Measurements from ENCODE around the gene CREG2. TPM values are rescaled to one million over a fixed set of nuclear protein-coding genes. Genes with fewer than 3 reads are reported as not detected.

The CREG2 gene
- polyA plus RNA-seq, 4 donors, result under 0.01 to 6.8 (median 0.24) TPM; not detected in 1

DNA sequence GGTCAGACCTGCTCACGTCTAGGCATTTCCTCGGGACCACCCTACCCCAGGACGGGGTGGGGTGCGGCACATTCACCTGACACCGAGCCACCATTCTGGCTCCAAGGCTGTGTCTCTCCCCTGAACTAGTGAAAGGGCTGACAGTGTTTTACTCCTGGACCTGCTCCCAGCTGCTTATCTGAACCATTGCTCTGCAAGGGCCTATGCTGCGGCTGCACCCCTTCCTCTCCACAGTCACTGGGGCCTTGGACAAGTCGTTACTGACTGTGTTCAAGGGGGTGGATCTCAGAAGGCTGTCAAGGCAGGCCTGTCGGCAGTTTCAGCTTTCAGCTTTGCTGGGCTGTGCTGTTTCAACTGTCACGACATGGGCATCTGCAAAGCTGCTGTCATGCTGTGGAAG lies 11.7 kb downstream of the CREG2 start:
- WGBS, 3 donors, result 72 to 75% (median 74%) methylated on average over 9 of the region's 9 CpGs
- no peak overlapping the region for H3K4me3 ChIP-seq (ENCODE audit: low read depth in 1 of 3, low read length in 3 of 3)
- no peak for DNase-seq
- no peaks in the 10 kb centered on the region for H3K36me3 ChIP-seq (ENCODE audit: control insufficient read depth in 3 of 3, insufficient read depth in 2 of 3, low read depth in 1 of 3, low read length in 3 of 3)
- no peaks in the 10 kb centered on the region for H3K4me1 ChIP-seq (ENCODE audit: control insufficient read depth in 3 of 3, insufficient read depth in 2 of 3, low read depth in 1 of 3, low read length in 2 of 3)
- FAIRE-seq, result no peak
- H3K9me3 ChIP-seq (ENCODE audit: control insufficient read depth in 2 of 2, insufficient read depth in 1 of 2, low read depth in 1 of 2, low read length in 1 of 2), result no peaks in the 10 kb centered on the region
- peaks cover 0 to 2% (median 0%) of the 10 kb centered on the region in 3 donors for H3K27me3 ChIP-seq (ENCODE audit: control insufficient read depth in 3 of 3, insufficient read depth in 3 of 3, low read length in 3 of 3)
- H3K27ac ChIP-seq (ENCODE audit: low read depth in 1 of 3, low read length in 2 of 3), result no peak overlapping the region

DNA sequence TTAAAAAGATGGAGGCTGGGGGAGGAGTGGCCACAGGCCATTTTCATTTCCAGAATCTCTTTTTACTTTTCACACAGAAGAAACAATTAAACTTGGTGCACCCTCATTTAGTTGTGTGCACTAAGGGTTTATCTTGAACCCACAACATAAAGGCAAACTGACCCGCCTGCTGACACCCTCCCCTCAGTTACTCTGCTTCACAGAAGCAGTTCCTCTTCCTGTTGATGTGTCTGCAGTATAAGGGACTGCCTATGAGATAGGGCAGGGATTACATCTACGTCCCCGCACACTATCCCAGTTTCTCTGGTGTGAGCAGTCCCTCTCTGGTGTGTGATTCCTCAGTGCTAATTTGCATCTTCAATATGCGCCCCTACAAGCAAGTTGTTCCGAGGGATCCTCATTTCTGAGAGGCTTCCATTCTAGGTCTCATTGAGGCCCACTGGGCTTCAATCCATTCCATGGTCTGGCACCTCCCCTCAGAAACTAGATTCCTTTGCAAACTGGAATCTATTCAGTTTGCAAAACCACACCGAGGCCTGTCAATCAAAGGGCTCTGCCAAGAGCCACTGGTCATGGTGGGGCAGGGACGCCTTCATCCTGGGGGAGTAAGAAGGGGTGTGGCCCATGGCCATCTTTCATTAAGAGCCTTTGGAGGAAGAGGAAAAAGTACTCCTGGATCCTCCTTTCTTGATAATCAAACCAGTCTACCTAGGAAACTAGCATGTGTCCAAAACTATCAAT lies 12.3 kb downstream of the CREG2 start:
- Histone ChIP-seq H3K27ac (ENCODE audit: low read depth in 1 of 3, low read length in 2 of 3) (no peak overlapping the region), H3K9me3 (ENCODE audit: control insufficient read depth in 2 of 2, insufficient read depth in 1 of 2, low read depth in 1 of 2, low read length in 1 of 2) (no peaks in the 10 kb centered on the region), H3K4me3 (ENCODE audit: low read depth in 1 of 3, low read length in 3 of 3) (no peak overlapping the region), H3K27me3 (ENCODE audit: control insufficient read depth in 3 of 3, insufficient read depth in 3 of 3, low read length in 3 of 3) (peaks cover 0 to under 1% (median 0%) of the 10 kb centered on the region in 3 donors), H3K36me3 (ENCODE audit: control insufficient read depth in 3 of 3, insufficient read depth in 2 of 3, low read depth in 1 of 3, low read length in 3 of 3) (no peaks in the 10 kb centered on the region), H3K4me1 (ENCODE audit: control insufficient read depth in 3 of 3, insufficient read depth in 2 of 3, low read depth in 1 of 3, low read length in 2 of 3) (no peaks in the 10 kb centered on the region)
- DNase-seq (no peak), FAIRE-seq (no peak)
- WGBS, 3 donors, result 86 to 90% (median 89%) methylated on average over 7 of the region's 7 CpGs

DNA sequence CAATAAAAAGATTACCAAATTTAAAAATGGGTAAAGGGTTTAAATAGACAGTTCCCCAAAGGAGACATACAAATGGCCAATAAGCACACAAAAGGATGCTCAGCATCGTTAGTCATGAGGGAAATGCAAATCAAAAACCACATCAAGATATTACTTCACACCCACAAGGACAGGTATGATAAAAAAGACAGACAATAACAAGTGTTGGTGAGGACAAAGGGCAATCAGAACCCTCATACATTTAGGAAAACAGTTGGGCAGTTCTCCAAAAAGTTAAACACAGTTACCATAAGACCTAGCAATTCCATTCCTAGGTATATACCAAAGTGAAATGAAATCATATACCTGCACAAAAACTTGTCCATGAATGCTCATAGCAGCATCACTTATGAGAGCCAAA lies 14.5 kb downstream of the CREG2 start:
- WGBS, 3 donors, result 41 to 66% (median 56%) methylated on average over 1 of the region's 1 CpG
- Histone ChIP-seq H3K9me3 (ENCODE audit: control insufficient read depth in 2 of 2, insufficient read depth in 1 of 2, low read depth in 1 of 2, low read length in 1 of 2) (no peaks in the 10 kb centered on the region), H3K4me3 (ENCODE audit: low read depth in 1 of 3, low read length in 3 of 3) (no peak overlapping the region), H3K36me3 (ENCODE audit: control insufficient read depth in 3 of 3, insufficient read depth in 2 of 3, low read depth in 1 of 3, low read length in 3 of 3) (no peaks in the 10 kb centered on the region), H3K27me3 (ENCODE audit: control insufficient read depth in 3 of 3, insufficient read depth in 3 of 3, low read length in 3 of 3) (no peaks in the 10 kb centered on the region), H3K27ac (ENCODE audit: low read depth in 1 of 3, low read length in 2 of 3) (no peak overlapping the region), H3K4me1 (ENCODE audit: control insufficient read depth in 3 of 3, insufficient read depth in 2 of 3, low read depth in 1 of 3, low read length in 2 of 3) (no peaks in the 10 kb centered on the region)
- FAIRE-seq, result no peak
- no peak for DNase-seq

DNA sequence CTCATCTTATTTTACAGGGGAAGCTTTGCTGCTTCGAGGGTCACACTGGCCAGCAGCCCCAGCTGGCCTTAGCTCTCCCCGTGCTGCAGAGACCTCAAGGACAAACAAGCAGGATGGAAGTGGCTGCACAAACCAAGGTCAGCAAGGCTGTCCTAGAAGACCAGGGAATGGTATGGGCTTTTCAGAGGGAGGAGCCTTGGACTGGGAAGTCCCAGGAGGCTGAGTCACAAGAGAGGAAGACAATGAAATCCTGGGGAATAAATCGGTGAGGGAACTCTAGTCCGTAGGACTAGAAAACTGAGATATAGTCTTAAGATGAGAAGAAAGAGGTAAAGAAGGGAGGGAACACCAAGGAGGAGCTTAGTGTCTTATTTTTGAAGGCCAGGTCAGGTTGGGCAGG lies 15.7 kb downstream of the CREG2 start:
- Histone ChIP-seq H3K36me3 (ENCODE audit: control insufficient read depth in 3 of 3, insufficient read depth in 2 of 3, low read depth in 1 of 3, low read length in 3 of 3) (no peaks in the 10 kb centered on the region), H3K9me3 (ENCODE audit: control insufficient read depth in 2 of 2, insufficient read depth in 1 of 2, low read depth in 1 of 2, low read length in 1 of 2) (no peaks in the 10 kb centered on the region), H3K4me1 (ENCODE audit: control insufficient read depth in 3 of 3, insufficient read depth in 2 of 3, low read depth in 1 of 3, low read length in 2 of 3) (no peaks in the 10 kb centered on the region), H3K27ac (ENCODE audit: low read depth in 1 of 3, low read length in 2 of 3) (no peak overlapping the region), H3K4me3 (ENCODE audit: low read depth in 1 of 3, low read length in 3 of 3) (no peak overlapping the region), H3K27me3 (ENCODE audit: control insufficient read depth in 3 of 3, insufficient read depth in 3 of 3, low read length in 3 of 3) (no peaks in the 10 kb centered on the region)
- DNase-seq (no peak), FAIRE-seq (no peak)
- WGBS, 3 donors, result 71 to 81% (median 75%) methylated on average over 4 of the region's 4 CpGs

DNA sequence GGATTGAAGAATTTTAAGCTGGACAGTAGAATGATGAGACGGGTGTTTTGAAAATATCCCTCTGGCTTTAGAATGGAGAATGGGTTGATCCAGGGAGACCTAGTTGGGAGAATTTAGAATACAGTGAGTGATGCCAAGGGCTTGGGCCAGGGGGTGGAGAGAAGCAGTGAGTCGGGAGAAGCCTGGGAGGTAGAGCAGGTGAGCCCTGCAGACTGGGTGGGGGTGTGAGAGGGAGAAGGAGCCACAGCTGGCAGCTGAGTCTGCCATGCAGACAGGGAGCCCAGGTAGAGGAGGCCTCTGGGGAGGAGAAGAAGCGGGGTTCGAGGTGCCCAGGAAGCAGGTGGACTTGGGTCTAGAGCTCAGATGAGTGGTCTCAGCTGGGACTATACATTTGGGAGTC lies 18.2 kb downstream of the CREG2 start:
- DNase-seq (no peak), FAIRE-seq (no peak)
- H3K4me3 ChIP-seq (ENCODE audit: low read depth in 1 of 3, low read length in 3 of 3), result no peak overlapping the region
- no peaks in the 10 kb centered on the region for H3K36me3 ChIP-seq (ENCODE audit: control insufficient read depth in 3 of 3, insufficient read depth in 2 of 3, low read depth in 1 of 3, low read length in 3 of 3)
- H3K27me3 ChIP-seq (ENCODE audit: control insufficient read depth in 3 of 3, insufficient read depth in 3 of 3, low read length in 3 of 3), result no peaks in the 10 kb centered on the region
- no peak overlapping the region for H3K27ac ChIP-seq (ENCODE audit: low read depth in 1 of 3, low read length in 2 of 3)
- H3K4me1 ChIP-seq (ENCODE audit: control insufficient read depth in 3 of 3, insufficient read depth in 2 of 3, low read depth in 1 of 3, low read length in 2 of 3), result no peaks in the 10 kb centered on the region
- WGBS, 3 donors, result 80 to 98% (median 86%) methylated on average over 4 of the region's 4 CpGs
- H3K9me3 ChIP-seq (ENCODE audit: control insufficient read depth in 2 of 2, insufficient read depth in 1 of 2, low read depth in 1 of 2, low read length in 1 of 2), result no peaks in the 10 kb centered on the region

DNA sequence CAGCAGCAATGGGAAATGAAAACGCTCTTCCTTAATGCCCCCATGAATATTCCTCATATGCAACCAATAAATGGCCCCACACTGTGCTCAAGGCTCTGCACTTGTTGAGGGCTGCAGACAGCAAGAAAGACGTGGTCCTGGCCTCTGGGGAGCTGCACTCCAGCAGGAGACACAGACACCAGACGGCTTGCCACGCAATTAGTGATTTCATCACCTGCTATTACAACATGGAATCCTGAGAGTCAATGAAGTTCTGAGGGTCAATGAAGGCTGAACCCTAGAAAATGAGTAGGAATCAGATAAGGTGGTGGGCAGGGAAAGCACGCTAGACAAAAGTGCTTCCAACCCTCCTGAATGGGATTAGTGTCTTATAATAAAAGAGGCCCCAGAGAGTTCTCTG lies 18.9 kb downstream of the CREG2 start:
- H3K9me3 ChIP-seq (ENCODE audit: control insufficient read depth in 2 of 2, insufficient read depth in 1 of 2, low read depth in 1 of 2, low read length in 1 of 2), result no peaks in the 10 kb centered on the region
- FAIRE-seq (no peak), DNase-seq (peak in 1 of 2 donors; percentile 62)
- no peaks in the 10 kb centered on the region for H3K36me3 ChIP-seq (ENCODE audit: control insufficient read depth in 3 of 3, insufficient read depth in 2 of 3, low read depth in 1 of 3, low read length in 3 of 3)
- H3K4me1 ChIP-seq (ENCODE audit: control insufficient read depth in 3 of 3, insufficient read depth in 2 of 3, low read depth in 1 of 3, low read length in 2 of 3), result no peaks in the 10 kb centered on the region
- no peak overlapping the region for H3K4me3 ChIP-seq (ENCODE audit: low read depth in 1 of 3, low read length in 3 of 3)
- H3K27ac ChIP-seq (ENCODE audit: low read depth in 1 of 3, low read length in 2 of 3), result no peak overlapping the region
- H3K27me3 ChIP-seq (ENCODE audit: control insufficient read depth in 3 of 3, insufficient read depth in 3 of 3, low read length in 3 of 3), result no peaks in the 10 kb centered on the region
- 67 to 81% (median 74%) methylated on average over 5 of the region's 5 CpGs for WGBS, 3 donors

DNA sequence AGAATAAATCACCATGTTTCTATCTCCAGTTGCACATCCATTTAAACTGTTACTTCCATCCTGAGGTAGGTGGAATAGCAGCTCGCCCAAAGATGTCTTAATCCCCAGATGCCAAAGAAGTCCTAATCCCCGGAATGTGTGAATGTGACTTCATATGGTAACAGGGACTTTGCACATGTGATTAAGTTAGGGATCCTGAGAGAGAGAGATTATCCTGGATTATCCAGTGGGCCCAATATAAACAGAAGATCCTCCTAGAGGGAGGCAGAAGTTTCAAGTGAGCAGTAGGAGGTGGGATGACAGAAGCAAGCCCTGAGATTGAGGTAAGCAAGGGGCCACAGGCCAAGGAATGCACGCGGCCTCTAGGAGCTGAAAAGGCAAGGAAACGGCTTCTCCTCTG lies 19.8 kb downstream of the CREG2 start:
- H3K36me3 ChIP-seq (ENCODE audit: control insufficient read depth in 3 of 3, insufficient read depth in 2 of 3, low read depth in 1 of 3, low read length in 3 of 3), result no peaks in the 10 kb centered on the region
- FAIRE-seq, result no peak
- WGBS, 3 donors, result 82 to 93% (median 88%) methylated on average over 5 of the region's 5 CpGs

DNA sequence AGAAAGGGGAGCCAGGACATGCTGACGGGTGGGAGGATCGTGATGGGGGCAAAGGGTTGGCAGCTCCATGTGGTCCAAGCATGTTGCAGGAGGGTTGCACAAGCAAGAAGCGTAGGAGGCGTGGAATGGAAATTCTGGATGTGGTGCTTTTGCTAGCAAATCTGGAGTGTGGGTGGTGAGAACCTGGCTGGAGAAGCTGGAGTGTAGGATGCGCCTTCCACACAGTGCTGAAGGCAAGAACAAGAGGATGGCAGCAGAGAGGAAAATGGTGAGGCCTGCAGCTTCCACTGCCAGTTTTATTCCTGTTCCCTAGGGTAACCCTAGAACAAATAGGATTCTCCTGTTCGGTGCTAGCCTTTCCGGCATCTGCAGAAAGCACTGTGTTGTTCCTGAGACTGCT lies 22.4 kb downstream of the CREG2 start:
- FAIRE-seq (no peak), DNase-seq (no peak)
- no peak overlapping the region for H3K4me3 ChIP-seq (ENCODE audit: low read depth in 1 of 3, low read length in 3 of 3)
- no peak overlapping the region for H3K27ac ChIP-seq (ENCODE audit: low read depth in 1 of 3, low read length in 2 of 3)
- no peaks in the 10 kb centered on the region for H3K9me3 ChIP-seq (ENCODE audit: control insufficient read depth in 2 of 2, insufficient read depth in 1 of 2, low read depth in 1 of 2, low read length in 1 of 2)
- peaks cover 0 to 9% (median 3%) of the 10 kb centered on the region in 3 donors for H3K4me1 ChIP-seq (ENCODE audit: control insufficient read depth in 3 of 3, insufficient read depth in 2 of 3, low read depth in 1 of 3, low read length in 2 of 3)
- H3K27me3 ChIP-seq (ENCODE audit: control insufficient read depth in 3 of 3, insufficient read depth in 3 of 3, low read length in 3 of 3), result no peaks in the 10 kb centered on the region
- no peaks in the 10 kb centered on the region for H3K36me3 ChIP-seq (ENCODE audit: control insufficient read depth in 3 of 3, insufficient read depth in 2 of 3, low read depth in 1 of 3, low read length in 3 of 3)
- 86 to 96% (median 95%) methylated on average over 7 of the region's 7 CpGs for WGBS, 3 donors

More for the DNA sequence above, 19.8 kb downstream of the CREG2 start:
- Histone ChIP-seq H3K27ac (ENCODE audit: low read depth in 1 of 3, low read length in 2 of 3) (no peak overlapping the region), H3K4me1 (ENCODE audit: control insufficient read depth in 3 of 3, insufficient read depth in 2 of 3, low read depth in 1 of 3, low read length in 2 of 3) (no peaks in the 10 kb centered on the region), H3K9me3 (ENCODE audit: control insufficient read depth in 2 of 2, insufficient read depth in 1 of 2, low read depth in 1 of 2, low read length in 1 of 2) (no peaks in the 10 kb centered on the region), H3K27me3 (ENCODE audit: control insufficient read depth in 3 of 3, insufficient read depth in 3 of 3, low read length in 3 of 3) (no peaks in the 10 kb centered on the region), H3K4me3 (ENCODE audit: low read depth in 1 of 3, low read length in 3 of 3) (no peak overlapping the region)
- no peak for DNase-seq

DNA sequence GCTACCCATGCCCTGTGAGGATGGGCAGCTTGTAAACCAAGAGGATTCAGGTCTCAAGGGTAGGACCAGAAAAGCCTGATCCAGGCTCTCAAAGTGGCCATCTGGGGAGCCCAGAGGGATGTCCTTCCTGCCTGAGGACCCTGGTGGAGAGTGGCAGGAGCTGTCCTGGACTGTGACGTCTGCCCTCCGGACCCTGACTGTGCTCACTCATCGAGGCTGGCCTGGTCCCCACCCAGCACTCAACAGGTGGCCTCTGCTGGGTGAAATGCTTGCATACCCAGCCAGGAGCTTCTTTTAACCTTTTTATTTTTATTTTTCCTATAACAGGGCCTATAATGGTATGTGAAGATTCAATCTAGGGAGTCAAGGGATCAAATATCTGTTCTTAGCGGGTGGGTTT lies 24.5 kb downstream of the CREG2 start:
- Histone ChIP-seq H3K27ac (ENCODE audit: low read depth in 1 of 3, low read length in 2 of 3) (no peak overlapping the region), H3K27me3 (ENCODE audit: control insufficient read depth in 3 of 3, insufficient read depth in 3 of 3, low read length in 3 of 3) (no peaks in the 10 kb centered on the region), H3K36me3 (ENCODE audit: control insufficient read depth in 3 of 3, insufficient read depth in 2 of 3, low read depth in 1 of 3, low read length in 3 of 3) (no peaks in the 10 kb centered on the region), H3K4me1 (ENCODE audit: control insufficient read depth in 3 of 3, insufficient read depth in 2 of 3, low read depth in 1 of 3, low read length in 2 of 3) (peaks cover 0 to 17% (median 3%) of the 10 kb centered on the region in 3 donors), H3K4me3 (ENCODE audit: low read depth in 1 of 3, low read length in 3 of 3) (no peak overlapping the region), H3K9me3 (ENCODE audit: control insufficient read depth in 2 of 2, insufficient read depth in 1 of 2, low read depth in 1 of 2, low read length in 1 of 2) (no peaks in the 10 kb centered on the region)
- WGBS, 3 donors, result 73 to 86% (median 81%) methylated on average over 4 of the region's 4 CpGs
- DNase-seq (no peak), FAIRE-seq (no peak)
